ENCODE results near the gene TCIRG1. TPM values are rescaled to one million over a fixed set of nuclear protein-coding genes. Genes with fewer than 3 reads are reported as not detected.

The TCIRG1 gene
- total RNA-seq, 2 experiments from 2014 or later: 199 to 201 TPM

DNA sequence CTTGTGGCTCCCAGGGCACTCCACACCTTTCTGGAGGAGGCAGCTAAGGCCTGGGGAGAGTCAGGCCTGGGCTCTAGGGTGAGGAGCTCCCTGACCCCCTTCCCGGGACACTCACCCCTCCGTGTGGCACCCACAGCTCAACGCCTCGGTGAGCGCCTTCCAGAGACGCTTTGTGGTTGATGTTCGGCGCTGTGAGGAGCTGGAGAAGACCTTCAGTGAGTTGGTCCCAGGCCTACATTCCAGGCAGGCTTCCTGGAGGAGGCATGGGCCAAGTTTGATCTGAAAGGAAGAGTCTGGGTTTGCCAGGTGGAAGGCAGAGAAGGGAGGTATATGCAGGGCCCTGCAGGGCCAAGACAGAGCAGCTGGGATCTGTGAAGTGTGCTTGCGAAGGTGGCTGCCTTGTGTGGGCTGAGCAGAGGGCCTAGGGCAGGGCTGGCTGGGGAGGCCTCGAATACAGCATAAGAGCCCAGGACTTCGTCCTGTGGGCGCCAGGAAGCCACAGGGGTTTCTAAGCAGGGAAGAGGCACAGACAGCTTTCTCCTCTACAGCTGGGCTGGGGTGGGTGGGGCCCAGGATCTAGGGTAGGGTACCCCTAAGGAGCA, 2.9 kb downstream of the TCIRG1 start:
- peak overlapping the region; percentile 97 for H3K4me2 ChIP-seq (ENCODE audit: low read length)
- no peaks in the 10 kb centered on the region for H4K20me1 ChIP-seq (ENCODE audit: insufficient read depth, low read length)
- ChIA-PET CTCF (ENCODE audit: unreplicated experiment) (interaction anchor here (0.8 kb wide), 1 partner anchor 56 kb away, joined by 4 read pairs; no protein-coding TSS in a partner anchor), POLR2A (interaction anchor here (1.1 kb wide), 1 partner anchor 10 kb away, joined by 3 read pairs; no protein-coding TSS in a partner anchor)
- intact Hi-C loops (cut with micrococcal nuclease; ENCODE audit: unreplicated experiment): loop anchor here (2.0 kb wide), 1 partner anchor 39 kb away; no protein-coding TSS in a partner anchor
- H3K79me2 ChIP-seq (ENCODE audit: insufficient read depth, low read depth, low read length): peaks cover 21% of the 10 kb centered on the region; the same call in 1 of the 2 replicates
- H3K9me2 ChIP-seq (ENCODE audit: insufficient read depth, low read length): no peaks in the 10 kb centered on the region
- H3K27ac ChIP-seq (ENCODE audit: low read depth, low read length, poor library complexity, severe bottlenecking): peak overlapping the region; percentile 79
- no peak for DNase-seq (ENCODE audit: low spot score)
- H3K4me1 ChIP-seq (ENCODE audit: insufficient read depth, low read length, poor library complexity, severe bottlenecking): peaks cover 29% of the 10 kb centered on the region
- H2AFZ ChIP-seq (ENCODE audit: low read length): no peak overlapping the region
- no TSS peak for BruUV-seq (replicated peaks)
- H3K36me3 ChIP-seq (ENCODE audit: insufficient read depth, low read length): peaks cover 51% of the 10 kb centered on the region
- TF ChIP-seq, protein P1, sequence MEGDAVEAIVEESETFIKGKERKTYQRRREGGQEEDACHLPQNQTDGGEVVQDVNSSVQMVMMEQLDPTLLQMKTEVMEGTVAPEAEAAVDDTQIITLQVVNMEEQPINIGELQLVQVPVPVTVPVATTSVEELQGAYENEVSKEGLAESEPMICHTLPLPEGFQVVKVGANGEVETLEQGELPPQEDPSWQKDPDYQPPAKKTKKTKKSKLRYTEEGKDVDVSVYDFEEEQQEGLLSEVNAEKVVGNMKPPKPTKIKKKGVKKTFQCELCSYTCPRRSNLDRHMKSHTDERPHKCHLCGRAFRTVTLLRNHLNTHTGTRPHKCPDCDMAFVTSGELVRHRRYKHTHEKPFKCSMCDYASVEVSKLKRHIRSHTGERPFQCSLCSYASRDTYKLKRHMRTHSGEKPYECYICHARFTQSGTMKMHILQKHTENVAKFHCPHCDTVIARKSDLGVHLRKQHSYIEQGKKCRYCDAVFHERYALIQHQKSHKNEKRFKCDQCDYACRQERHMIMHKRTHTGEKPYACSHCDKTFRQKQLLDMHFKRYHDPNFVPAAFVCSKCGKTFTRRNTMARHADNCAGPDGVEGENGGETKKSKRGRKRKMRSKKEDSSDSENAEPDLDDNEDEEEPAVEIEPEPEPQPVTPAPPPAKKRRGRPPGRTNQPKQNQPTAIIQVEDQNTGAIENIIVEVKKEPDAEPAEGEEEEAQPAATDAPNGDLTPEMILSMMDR (conservative IDR thresholded peaks at IDR 0.05; ENCODE audit: low read length): no peak
- no peak for TF ChIP-seq EZH2phosphoT487 (IDR thresholded peaks at IDR 0.05; ENCODE audit: borderline replicate concordance, low read depth, low read length)
- H3K9me3 ChIP-seq (ENCODE audit: low read length): no peaks in the 10 kb centered on the region
- no peak overlapping the region for H3K4me3 ChIP-seq (ENCODE audit: low read depth, low read length, poor library complexity, severe bottlenecking)

DNA sequence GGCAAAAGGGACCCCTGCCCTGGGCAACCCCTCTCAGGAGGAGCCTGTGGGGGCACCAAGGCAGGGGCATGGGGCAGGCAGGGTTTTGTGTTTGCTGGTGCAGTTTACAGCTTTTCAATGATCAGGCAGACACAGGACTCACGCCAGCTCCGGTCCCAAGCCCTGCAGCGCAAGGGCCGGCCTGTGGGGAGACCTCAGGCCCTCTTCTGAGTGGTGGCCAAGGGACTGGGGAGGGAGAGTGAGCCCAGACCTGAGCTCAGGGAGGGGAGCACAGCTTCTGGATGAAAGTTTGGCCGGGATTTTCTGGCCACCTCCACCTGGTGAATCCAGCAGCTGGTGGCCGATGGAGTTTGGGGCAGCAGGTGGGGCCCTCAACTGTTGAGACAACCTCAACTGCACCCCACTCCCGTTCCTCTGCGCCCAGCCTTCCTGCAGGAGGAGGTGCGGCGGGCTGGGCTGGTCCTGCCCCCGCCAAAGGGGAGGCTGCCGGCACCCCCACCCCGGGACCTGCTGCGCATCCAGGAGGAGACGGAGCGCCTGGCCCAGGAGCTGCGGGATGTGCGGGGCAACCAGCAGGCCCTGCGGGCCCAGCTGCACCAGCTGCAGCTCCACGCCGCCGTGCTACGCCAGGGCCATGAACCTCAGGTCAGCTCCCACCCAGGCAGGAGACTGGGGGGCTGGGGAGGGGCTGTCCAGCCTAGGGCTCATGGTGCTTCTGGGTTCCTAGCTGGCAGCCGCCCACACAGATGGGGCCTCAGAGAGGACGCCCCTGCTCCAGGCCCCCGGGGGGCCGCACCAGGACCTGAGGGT, 3.6 kb downstream of the TCIRG1 start:
- no peak overlapping the region for H2AFZ ChIP-seq (ENCODE audit: low read length)
- H4K20me1 ChIP-seq (ENCODE audit: insufficient read depth, low read length): no peaks in the 10 kb centered on the region
- no peak overlapping the region for H3K27ac ChIP-seq (ENCODE audit: low read depth, low read length, poor library complexity, severe bottlenecking)
- H3K4me2 ChIP-seq (ENCODE audit: low read length): no peak overlapping the region
- DNase-seq (ENCODE audit: low spot score): no peak
- H3K9me3 ChIP-seq (ENCODE audit: low read length): no peaks in the 10 kb centered on the region
- H3K9me2 ChIP-seq (ENCODE audit: insufficient read depth, low read length): no peaks in the 10 kb centered on the region
- peaks cover 21% of the 10 kb centered on the region; the same call in 1 of the 2 replicates for H3K79me2 ChIP-seq (ENCODE audit: insufficient read depth, low read depth, low read length)
- CTCF ChIA-PET (ENCODE audit: unreplicated experiment): interaction anchor here (0.8 kb wide), 1 partner anchor 55 kb away, joined by 4 read pairs; no protein-coding TSS in a partner anchor
- POLR2A ChIA-PET: interaction anchor here (0.6 kb wide), 1 partner anchor 416 kb away, joined by 3 read pairs; no protein-coding TSS in a partner anchor
- intact Hi-C loops (cut with micrococcal nuclease; ENCODE audit: unreplicated experiment): no loop called here
- TF ChIP-seq EZH2phosphoT487 (IDR thresholded peaks at IDR 0.05; ENCODE audit: borderline replicate concordance, low read depth, low read length): no peak
- TF ChIP-seq, protein P1 (conservative IDR thresholded peaks at IDR 0.05; ENCODE audit: low read length): no peak
- BruUV-seq (replicated peaks): no TSS peak
- H3K4me1 ChIP-seq (ENCODE audit: insufficient read depth, low read length, poor library complexity, severe bottlenecking): peaks cover 23% of the 10 kb centered on the region
- H3K36me3 ChIP-seq (ENCODE audit: insufficient read depth, low read length): peaks cover 54% of the 10 kb centered on the region
- H3K4me3 ChIP-seq (ENCODE audit: low read depth, low read length, poor library complexity, severe bottlenecking): no peak overlapping the region

Measured in OCI-LY7 (cell line).